Measurements from ENCODE around the gene ZNRF1.
A peak's percentile ranks its signal among the peaks of the same experiment; 100 is the strongest.
"Not testable (repeated sequence)": the region's sequence is repeated elsewhere in the genome, so short reads cannot be mapped to it uniquely, and the experiment has no call there.

The ZNRF1 gene

DNA sequence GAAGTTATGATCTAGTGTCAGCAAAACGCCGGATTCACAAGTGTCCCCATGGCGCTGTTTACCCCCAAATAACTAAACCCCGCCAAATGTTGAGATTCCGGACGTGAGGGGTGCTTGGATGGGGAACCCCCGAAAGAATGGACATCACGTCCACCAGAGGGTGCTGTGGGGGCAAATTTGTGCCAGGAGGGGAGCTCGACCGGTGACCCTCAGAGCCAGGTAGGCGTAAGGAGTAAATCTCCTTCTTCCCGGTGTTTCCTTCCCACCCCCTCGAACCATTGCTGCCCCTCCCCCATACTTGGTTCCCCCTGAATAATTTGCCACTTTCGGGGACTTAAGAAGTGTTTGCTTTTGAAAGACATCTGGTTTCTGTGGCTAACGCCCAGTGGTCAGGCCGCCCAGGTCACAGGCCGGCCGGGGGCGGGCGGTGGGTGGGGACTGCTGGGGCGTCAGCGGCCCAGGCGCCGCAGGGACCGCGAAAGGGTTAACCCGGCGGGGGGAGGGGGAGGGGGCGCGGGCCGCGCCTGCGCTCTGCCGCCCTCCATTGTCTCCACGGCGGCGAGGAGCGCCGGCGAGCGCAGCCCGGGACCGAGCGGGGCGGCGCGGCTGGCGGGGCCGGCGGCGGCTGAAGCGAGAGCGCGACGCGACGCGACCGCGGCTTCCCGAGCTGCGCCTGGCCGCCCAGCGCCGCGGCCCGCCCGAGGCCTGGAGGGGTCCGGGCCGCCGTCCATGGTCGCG is at the start of gene ZNRF1:
Gene ZNRF1 (plus strand): TSS at position 544 of the 738 bp plus-strand sequence. CDS start 648 bp downstream, outside the sequence.
- DNase-seq (ENCODE audit: low read depth), result peak; percentile 64

DNA sequence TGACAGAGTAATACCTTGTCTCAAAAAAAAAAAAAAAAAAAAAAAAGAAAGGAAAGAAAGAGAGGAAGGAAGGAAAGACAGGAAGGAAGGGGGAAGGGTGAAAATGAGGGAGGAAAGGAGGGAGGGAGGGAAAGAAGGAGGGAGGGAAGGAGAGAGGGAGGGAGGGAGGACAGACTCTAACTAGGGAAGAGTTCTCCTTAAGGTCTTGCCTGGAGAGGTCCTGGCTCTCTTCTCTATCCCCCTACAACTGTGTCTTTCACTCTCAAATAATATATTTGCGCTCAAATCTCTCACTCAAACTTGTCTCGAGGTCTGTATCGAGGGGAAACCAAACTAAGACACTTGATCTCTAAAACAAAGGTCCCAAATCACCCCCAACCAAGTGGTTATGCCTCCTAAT is 49.5 kb upstream of the ZNRF1 start:
- DNase-seq (ENCODE audit: low read depth), result no peak

GRCh38 chr16:74950511-74950910 is 48.3 kb upstream of the ZNRF1 start:
- DNase-seq (ENCODE audit: low read depth), result no peak

- DNase-seq (ENCODE audit: low read depth), result no peak
These were observed 47.6 kb upstream of the ZNRF1 start for GRCh38 chr16:74951206-74951605.

GRCh38 chr16:74951681-74952080 is 47.1 kb upstream of the ZNRF1 start:
- no peak for DNase-seq (ENCODE audit: low read depth)

DNA sequence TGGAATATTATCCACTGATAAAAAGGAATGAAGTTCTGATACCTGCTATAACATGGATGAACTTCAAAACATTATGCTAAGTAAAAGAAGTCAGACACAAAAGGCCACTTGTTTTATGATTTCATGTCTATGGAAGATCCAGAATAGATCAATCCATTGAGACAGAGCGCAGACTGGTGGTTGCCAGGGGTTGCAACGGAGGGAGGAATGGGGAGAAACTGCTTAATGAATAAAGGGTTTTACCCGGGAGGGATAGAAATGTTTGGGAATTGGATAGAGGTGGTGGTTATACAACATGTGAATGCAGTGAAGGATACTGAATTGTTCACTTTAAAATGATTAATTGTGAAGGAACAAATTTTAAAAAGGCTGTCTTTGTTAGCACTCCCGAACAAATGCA is 44.1 kb upstream of the ZNRF1 start:
- DNase-seq (ENCODE audit: low read depth), result no peak

DNA sequence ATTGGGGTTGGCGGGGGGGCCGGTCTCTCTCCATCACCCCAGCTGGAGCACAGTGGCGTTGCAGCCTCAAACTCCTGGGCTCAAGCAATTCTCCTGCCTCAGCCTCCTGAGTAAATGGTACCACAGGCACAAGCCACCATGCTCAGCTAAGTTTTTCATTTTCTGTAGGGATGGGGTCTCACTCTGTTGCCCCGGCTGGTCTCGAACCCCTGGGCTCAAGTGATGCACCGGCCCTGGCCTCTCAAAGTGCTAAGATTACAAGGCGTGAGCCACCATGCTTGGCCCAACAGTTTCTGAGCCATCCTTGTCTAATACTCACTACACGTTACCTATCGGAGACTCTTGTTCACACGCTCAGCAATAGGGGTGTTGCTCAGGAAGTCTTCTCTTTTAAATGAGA is 25.5 kb upstream of the ZNRF1 start:
- DNase-seq (ENCODE audit: low read depth), result no peak

GRCh38 chr16:74975591-74975990 is 23.2 kb upstream of the ZNRF1 start:
- no peak for DNase-seq (ENCODE audit: low read depth)

GRCh38 chr16:74982256-74982655 is 16.6 kb upstream of the ZNRF1 start:
- no peak for DNase-seq (ENCODE audit: low read depth)

- DNase-seq (ENCODE audit: low read depth), result no peak
These were observed 14.7 kb upstream of the ZNRF1 start for GRCh38 chr16:74984194-74984528.

DNA sequence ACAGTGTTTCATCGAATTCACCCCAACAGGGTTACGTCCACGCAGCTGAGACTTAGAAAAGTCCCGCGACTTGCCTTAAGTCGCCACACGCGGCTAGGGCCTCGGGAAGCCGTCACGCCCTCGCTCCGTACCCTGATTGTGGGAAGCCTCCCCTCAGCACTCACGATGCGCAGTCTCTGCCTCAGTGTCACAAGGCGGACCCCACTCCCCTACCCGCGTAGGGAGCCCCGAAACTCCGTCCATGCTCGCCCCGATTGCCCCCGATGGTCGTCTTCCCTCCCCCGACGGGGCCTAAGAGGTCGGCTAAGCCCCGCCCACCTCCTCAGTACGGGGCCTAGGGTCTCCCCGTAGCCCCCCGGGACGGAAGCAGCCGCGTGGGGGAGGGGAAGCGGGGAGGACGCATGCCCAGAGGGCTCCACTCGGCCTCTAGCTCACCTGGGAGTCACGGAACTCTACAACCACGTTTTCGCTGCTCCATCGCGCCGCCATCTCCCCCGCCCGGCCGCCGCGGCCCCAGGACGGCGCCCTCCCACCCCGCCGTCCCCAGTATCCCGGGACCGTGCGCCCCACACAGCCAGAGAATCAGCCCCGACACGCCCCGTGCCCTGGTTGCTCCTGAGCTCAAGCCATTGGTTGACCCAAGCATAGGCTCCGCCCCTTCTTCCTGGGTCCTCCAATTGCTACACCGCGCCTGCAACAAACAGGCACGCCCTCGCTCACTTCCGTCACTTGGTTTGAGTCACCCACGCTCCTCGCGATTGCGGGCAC is 14.1 kb upstream of the ZNRF1 start, which contains the start of gene WDR59:
Gene WDR59 (minus strand): TSS at position 595 of the 768 bp plus-strand sequence. CDS start 106 bp downstream, at position 489.
- DNase-seq (ENCODE audit: low read depth), result peak; percentile 97

- no peak for DNase-seq (ENCODE audit: low read depth)
These were observed 11.7 kb upstream of the ZNRF1 start for GRCh38 chr16:74987027-74987681.

- DNase-seq (ENCODE audit: low read depth), result not testable (repeated sequence)
These were observed 9.0 kb upstream of the ZNRF1 start for GRCh38 chr16:74989864-74990263.

DNA sequence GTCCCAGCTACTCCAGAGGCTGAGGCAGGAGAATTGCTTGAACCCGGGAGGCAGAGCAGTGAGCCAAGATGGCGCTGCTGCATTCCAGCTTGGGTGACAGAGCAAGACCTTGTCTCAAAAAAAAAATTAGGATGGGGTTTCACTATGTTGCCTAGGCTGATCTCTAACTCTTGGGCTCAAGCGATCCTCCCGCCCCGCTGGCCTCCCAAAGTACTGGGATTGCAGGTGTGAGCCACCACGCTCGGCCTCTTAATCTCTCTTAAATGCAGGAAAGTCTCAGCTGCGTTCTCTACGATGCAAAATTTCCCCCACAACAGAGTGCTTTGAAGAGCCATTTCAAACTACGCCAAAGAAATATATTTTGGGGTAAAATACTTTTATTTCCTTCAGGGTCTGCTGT is 8.0 kb upstream of the ZNRF1 start:
- DNase-seq (ENCODE audit: low read depth), result no peak

DNA sequence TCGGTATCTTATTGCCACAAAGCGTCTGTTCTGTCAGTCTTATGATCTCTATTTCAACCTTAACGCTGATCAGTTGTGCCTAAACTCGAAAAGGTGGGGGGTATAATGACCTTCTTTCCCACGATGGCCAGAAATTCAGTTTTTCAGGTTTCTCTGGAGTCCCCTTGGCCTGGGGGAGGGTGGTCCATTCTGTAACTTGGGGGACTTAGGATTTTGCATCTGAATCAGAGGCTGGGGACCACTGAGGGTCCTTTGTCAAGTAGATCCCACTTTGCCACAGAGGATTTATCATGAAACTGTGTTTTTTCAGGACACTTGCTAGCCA is 7.6 kb upstream of the ZNRF1 start:
- no peak for DNase-seq (ENCODE audit: low read depth)

DNA sequence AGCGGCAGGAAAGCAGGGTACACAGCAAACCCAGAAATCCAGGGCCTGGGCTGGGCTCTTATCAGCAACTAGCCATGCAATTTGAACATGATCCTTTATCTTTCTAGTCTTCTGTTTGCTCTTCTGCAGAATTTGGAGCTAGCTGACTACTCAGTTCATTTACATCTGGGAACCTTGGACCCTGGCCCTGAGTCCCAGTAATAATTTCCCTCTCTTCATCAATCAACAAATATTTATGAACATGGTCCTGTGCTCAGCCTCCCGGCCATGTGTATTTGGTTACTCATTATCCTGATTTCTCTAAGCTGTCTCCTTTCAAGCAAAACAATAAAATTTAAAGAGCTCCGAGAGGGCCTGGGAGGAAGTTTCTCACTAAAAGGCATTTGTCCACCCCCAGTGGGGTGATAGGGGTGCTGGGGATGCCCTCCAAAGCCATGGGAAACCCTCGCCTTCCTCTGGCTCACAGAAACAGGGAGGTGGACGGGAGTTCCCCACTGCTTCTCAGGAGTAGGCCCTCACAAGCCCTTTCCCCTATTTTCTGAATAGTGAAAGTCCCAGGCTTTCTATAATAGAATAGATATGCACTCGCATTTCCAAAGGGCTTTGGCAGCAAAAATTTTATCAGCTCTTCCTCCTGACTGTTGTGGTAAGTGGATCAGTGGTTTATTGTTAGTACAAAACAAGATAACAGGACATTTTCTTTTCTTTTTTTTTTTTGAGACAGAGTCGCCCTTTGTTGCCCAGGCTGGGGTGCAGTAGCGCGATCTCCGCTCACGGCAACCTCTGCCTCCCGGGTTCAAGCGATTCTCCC is 7.0 kb upstream of the ZNRF1 start:
- no peak for DNase-seq (ENCODE audit: low read depth)

DNA sequence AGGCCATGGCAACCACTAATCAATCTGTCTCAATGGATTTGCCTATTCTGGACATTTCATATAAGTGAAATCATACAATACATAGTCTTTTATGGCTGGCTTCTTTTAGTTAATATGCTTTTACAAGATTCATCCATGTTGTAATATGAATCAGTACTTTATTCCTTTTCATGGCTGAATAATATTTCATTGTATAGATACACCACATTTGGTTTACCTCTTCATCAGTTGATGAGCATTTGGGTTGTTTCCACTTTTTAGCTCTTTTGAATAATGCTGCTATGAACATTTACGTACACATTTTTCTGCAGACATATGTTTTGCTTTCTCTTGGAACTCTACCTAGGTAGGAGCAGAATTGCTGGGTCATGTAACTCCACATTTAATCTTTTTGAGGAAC is 2.8 kb upstream of the ZNRF1 start:
- no peak for DNase-seq (ENCODE audit: low read depth)

GRCh38 chr16:74997042-74997491 is 1.8 kb upstream of the ZNRF1 start:
- DNase-seq (ENCODE audit: low read depth), result no peak

- no peak for DNase-seq (ENCODE audit: low read depth)
These were observed 390 bp downstream of the ZNRF1 start for GRCh38 chr16:74999219-74999608.

- no peak for DNase-seq (ENCODE audit: low read depth)
These were observed 1.0 kb downstream of the ZNRF1 start for GRCh38 chr16:74999609-75000480.

DNA sequence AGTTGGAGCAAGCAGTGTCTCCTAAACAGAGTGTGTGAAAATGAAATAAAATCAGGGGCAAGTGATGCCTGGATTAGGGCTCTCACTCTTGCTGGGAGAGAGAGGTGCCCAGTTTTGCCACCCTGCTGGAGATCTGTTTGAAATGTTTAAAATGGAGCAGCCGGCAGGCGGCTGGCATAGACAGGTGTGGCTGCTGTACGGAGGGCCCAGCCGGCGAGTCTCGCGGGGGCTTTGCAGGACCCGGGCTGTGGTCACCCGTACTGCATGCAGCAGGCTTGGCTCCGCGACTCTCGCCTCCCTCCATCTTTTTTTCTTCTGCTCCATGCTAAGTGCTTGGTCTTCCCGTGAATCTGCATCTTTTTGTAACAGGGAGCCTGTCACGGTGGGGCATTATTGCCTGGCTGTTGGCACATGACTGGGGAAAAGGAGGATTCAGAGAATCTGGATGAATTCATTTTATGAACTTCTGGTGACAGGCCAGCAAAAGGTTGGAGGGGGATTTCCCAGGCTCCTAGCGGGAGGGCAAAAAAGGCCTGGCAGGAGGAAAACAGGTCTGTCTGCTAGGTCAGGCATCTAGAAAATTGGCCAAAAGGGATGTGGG is 1.8 kb downstream of the ZNRF1 start:
- no peak for DNase-seq (ENCODE audit: low read depth)

Measured in stimulated activated CD8-positive, alpha-beta memory T cell treated with anti-CD3 and anti-CD28 coated beads, Interleukin-15, amount 100 ng/mL, for 1 hour (primary cell).